Uterus (tissue), 4 donors: ENCODE results near the gene TRIM33. TPM values are rescaled to one million over a fixed set of nuclear protein-coding genes. Genes with fewer than 3 reads are reported as not detected.

Experiments used
- DNase-seq, 2 donors: peaks; one replicate each; pipeline ENCODE4 v3.0.0-alpha.2; 2019 to 2020
- H3K27ac ChIP-seq, 2 donors: fragments of 200-600 bp; sonication (generic); 1 replicate in 1 of 2; 2 replicates in 1 of 2; pipeline ENCODE4 v1.5.1; 2016 to 2018
- H3K27me3 ChIP-seq, 2 donors: fragments of 200-600 bp; sonication (generic); one replicate each; pipeline ENCODE4 v1.5.1; 2018 to 2019; ENCODE audit warnings: control low read depth in 1 of 2
- H3K36me3 ChIP-seq, 2 donors: fragments of 200-600 bp; sonication (generic); one replicate each; pipeline ENCODE4 v1.5.1; 2019; ENCODE audit warnings: control low read depth in 1 of 2
- H3K4me1 ChIP-seq, 2 donors: fragments of 200-600 bp; sonication (generic); one replicate each; pipeline ENCODE4 v1.5.1; 2018 to 2019; ENCODE audit warnings: control low read depth in 1 of 2
- H3K4me3 ChIP-seq, 2 donors: fragments of 200-600 bp; sonication (generic); 1 replicate in 1 of 2; 2 replicates in 1 of 2; pipeline ENCODE4 v1.5.1; 2018 to 2019; ENCODE audit warnings: mild to moderate bottlenecking in 1 of 2
- H3K9me3 ChIP-seq, 2 donors: fragments of 200-600 bp; sonication (generic); one replicate each; pipeline ENCODE4 v1.5.1; 2019; ENCODE audit warnings: control low read depth in 1 of 2
- CTCF ChIP-seq, 4 experiments: fragments of 200-600 bp in 2 of 4; fragments of 450-650 bp in 2 of 4; sonication (generic) in 2 of 4; IDR thresholded peaks; one replicate each; pipeline ENCODE4 v1.5.1; 2016 to 2019; ENCODE audit warnings: antibody characterized with exemption in 4 of 4, mild to moderate bottlenecking in 2 of 4, moderate library complexity in 1 of 4
- POLR2A ChIP-seq, 2 donors: fragments of 450-650 bp; IDR thresholded peaks; one replicate each; pipeline ENCODE4 v1.6.1; 2016; ENCODE audit warnings: antibody characterized with exemption in 2 of 2, mild to moderate bottlenecking in 1 of 2, moderate library complexity in 1 of 2
- intact Hi-C: fragments of 100-400 bp; cut with DNase I; formaldehyde crosslinking; loops from one replicate; pipeline ENCODE4 v1.15.1; 2023; ENCODE audit warnings: low total_unique reads
- total RNA-seq, 4 donors: library from RNA; depleted of rRNA in 3 of 4; stranded (reverse); fragments of >200 nt in 3 of 4; gene quantifications; one replicate each; pipeline versions ENCODE4 v1.1.0 to v1.2.4, GENCODE V29; 2014 to 2023
- donor health status: DM: yes; HTN: yes; CAD: no.

The TRIM33 gene
- total RNA-seq, 4 donors from 2014 or later: 23.6 to 73.7 (median 50.8) TPM

DNA sequence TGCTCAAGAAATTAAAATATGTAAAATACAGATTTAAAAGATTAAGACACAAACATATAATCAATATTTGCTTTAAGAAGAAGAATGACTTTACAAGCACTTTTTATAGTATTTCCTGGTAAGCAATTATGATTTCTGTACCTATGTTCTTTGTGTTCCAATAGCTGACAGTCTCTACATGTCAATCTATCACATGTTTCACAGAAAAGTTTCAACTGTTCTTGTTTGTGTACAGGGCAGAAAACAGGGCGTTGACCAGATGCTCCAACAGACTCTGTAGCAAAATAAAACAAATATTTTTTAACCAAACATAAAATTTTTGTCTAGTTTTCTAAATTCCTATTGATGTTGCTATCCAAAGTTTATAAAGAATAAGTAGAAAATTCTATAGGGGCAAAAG lies 48.0 kb downstream of the TRIM33 start:
- H3K27ac ChIP-seq: no peak overlapping the region
- DNase-seq: no peak
- no peak for TF ChIP-seq CTCF (IDR thresholded peaks at IDR 0.05)
- TF ChIP-seq POLR2A (IDR thresholded peaks at IDR 0.05): no peak
- no peaks in the 10 kb centered on the region for H3K9me3 ChIP-seq
- H3K36me3 ChIP-seq: no peaks in the 10 kb centered on the region
- peaks cover 0 to 5% of the 10 kb centered on the region in 2 donors for H3K4me1 ChIP-seq
- intact Hi-C loops: no loop called here
- no peaks in the 10 kb centered on the region for H3K27me3 ChIP-seq
- no peak overlapping the region for H3K4me3 ChIP-seq

GRCh38 chr1:114462341-114462740 lies 48.7 kb downstream of the TRIM33 start:
- Histone ChIP-seq H3K27ac (no peak overlapping the region), H3K27me3 (no peaks in the 10 kb centered on the region), H3K4me3 (no peak overlapping the region), H3K4me1 (peaks cover 0 to 2% of the 10 kb centered on the region in 2 donors), H3K9me3 (no peaks in the 10 kb centered on the region), H3K36me3 (no peaks in the 10 kb centered on the region)
- TF ChIP-seq POLR2A (IDR thresholded peaks at IDR 0.05) (no peak), CTCF (IDR thresholded peaks at IDR 0.05) (no peak)
- intact Hi-C loops: no loop called here
- DNase-seq: no peak

GRCh38 chr1:114458237-114458777 lies 52.7 kb downstream of the TRIM33 start:
- H3K36me3 ChIP-seq: no peaks in the 10 kb centered on the region
- no peak overlapping the region for H3K27ac ChIP-seq
- H3K4me1 ChIP-seq: no peaks in the 10 kb centered on the region
- intact Hi-C loops: no loop called here
- no peaks in the 10 kb centered on the region for H3K27me3 ChIP-seq
- H3K4me3 ChIP-seq: no peak overlapping the region
- H3K9me3 ChIP-seq: no peaks in the 10 kb centered on the region
- DNase-seq: no peak
- TF ChIP-seq POLR2A (IDR thresholded peaks at IDR 0.05) (no peak), CTCF (IDR thresholded peaks at IDR 0.05) (no peak)

DNA sequence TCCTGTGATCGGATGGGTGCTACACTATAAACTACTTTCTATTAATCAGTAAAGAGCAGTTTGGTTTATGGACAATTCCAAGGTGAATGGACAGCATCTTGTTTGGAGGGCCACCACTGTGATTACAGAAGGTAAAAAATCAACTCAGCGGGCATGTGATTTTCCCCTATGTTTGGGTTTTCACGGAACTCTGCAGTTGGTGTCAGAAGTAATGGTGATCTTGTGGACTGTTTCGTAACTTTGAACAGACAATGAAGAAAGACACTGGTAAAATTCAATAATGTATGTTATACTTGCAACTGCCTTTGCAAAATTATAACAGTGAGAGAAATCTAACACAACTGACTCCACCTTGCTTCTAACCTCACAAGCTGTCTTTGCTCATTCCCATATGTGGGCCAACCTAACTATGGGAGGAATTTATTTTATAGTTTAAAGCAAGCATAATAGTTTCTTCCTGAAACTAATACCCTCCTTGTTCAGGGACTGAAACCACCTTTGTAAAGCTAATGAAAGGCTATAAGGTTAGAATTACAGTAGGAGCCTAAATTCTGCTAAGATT lies 53.2 kb downstream of the TRIM33 start:
- no peaks in the 10 kb centered on the region for H3K36me3 ChIP-seq
- no peak for TF ChIP-seq CTCF (IDR thresholded peaks at IDR 0.05)
- TF ChIP-seq POLR2A (IDR thresholded peaks at IDR 0.05): no peak
- H3K4me1 ChIP-seq: no peaks in the 10 kb centered on the region
- H3K9me3 ChIP-seq: no peaks in the 10 kb centered on the region
- DNase-seq: no peak
- H3K27ac ChIP-seq: no peak overlapping the region
- H3K27me3 ChIP-seq: no peaks in the 10 kb centered on the region
- H3K4me3 ChIP-seq: no peak overlapping the region
- intact Hi-C loops: no loop called here

GRCh38 chr1:114456586-114456985 lies 54.4 kb downstream of the TRIM33 start:
- no peak for DNase-seq
- intact Hi-C loops: no loop called here
- H3K9me3 ChIP-seq: no peaks in the 10 kb centered on the region
- H3K27me3 ChIP-seq: no peaks in the 10 kb centered on the region
- no peaks in the 10 kb centered on the region for H3K4me1 ChIP-seq
- no peak overlapping the region for H3K4me3 ChIP-seq
- H3K27ac ChIP-seq: no peak overlapping the region
- no peaks in the 10 kb centered on the region for H3K36me3 ChIP-seq
- TF ChIP-seq POLR2A (IDR thresholded peaks at IDR 0.05): no peak
- TF ChIP-seq CTCF (IDR thresholded peaks at IDR 0.05): no peak
